IPS-18a (cell line): Measurements from ENCODE around the gene HASPIN.

Experiments used
- H3K27ac ChIP-seq: one replicate; pipeline ENCODE4 v1.5.1; 2013; ENCODE audit warnings: low read length
- H3K27me3 ChIP-seq: one replicate; pipeline ENCODE4 v1.6.1; 2013; ENCODE audit warnings: mild to moderate bottlenecking, low read length; ENCODE audit not compliant: control insufficient read depth, insufficient read depth
- H3K36me3 ChIP-seq: one replicate; pipeline ENCODE4 v1.6.1; 2013; ENCODE audit warnings: low read depth, low read length; ENCODE audit not compliant: control insufficient read depth
- H3K4me1 ChIP-seq: one replicate; pipeline ENCODE4 v1.6.1; 2013; ENCODE audit warnings: low read depth, low read length; ENCODE audit not compliant: control insufficient read depth
- H3K4me3 ChIP-seq: one replicate; pipeline ENCODE4 v1.5.1; 2013; ENCODE audit warnings: low read length
- H3K9ac ChIP-seq: one replicate; pipeline ENCODE4 v1.6.1; 2013; ENCODE audit warnings: mild to moderate bottlenecking, low read length, moderate library complexity
- H3K9me3 ChIP-seq: one replicate; pipeline ENCODE4 v1.6.1; 2013; ENCODE audit warnings: low read depth, low read length; ENCODE audit not compliant: control insufficient read depth

HASPIN gene

DNA sequence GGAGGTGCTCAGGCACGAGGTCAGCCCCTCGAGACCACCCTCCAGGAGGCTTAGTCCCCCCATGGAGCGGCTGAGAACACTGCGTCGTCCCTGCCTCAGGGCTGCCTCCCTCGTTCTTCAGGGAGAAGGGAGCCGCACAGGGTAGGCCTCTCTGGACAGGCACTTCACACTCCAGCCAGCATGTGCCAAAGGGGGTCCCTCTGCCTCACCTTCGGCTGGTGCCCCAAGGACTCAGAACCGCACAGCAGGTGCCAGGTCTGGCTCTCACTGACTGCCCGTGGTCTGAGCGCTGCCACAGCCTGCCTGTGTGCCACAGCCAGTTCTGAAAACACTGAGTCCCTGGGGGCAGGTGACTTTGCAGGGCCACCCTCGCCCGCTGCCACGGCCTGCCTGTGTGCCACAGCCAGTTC lies 34.8 kb upstream of the HASPIN start:
- no peak overlapping the region for H3K9ac ChIP-seq
- H3K27me3 ChIP-seq = no peaks in the 10 kb centered on the region
- no peak overlapping the region for H3K4me3 ChIP-seq
- no peaks in the 10 kb centered on the region for H3K36me3 ChIP-seq
- no peaks in the 10 kb centered on the region for H3K9me3 ChIP-seq
- H3K4me1 ChIP-seq = no peaks in the 10 kb centered on the region
- H3K27ac ChIP-seq = no peak overlapping the region

DNA sequence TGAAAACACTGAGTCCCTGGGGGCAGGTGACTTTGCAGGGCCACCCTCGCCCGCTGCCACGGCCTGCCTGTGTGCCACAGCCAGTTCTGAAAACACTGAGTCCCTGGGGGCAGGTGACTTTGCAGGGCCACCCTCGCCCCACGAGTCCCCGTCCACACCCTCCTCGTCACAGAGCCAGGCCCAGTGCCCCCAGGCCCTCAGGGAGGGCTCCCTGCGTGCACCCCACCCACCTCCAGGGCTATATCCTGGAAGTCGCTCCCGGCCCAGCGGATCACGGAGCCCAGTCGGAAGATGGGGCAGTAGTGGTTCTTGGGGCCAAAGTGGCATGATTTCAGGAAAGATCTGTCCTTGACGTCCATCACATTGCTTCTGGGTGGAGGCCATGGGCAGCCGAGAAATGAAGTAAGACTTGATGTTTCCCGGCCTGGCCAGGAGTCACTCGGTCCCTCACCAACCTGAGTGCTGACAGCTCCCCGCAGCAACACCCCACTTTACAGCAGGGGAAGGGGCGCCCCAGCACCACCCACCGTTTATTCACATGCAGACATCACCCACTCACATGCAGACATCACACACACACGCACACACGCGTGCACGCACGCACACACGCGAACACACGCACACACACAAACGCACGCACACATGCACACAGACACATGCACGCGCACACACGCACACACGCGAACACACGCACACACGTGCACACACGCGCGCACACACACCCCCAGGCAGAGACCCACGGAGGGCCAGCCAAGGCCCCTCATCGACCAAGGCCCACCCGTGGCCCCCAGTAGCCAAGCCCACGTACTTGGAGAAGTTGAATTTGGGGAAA lies 34.2 kb upstream of the HASPIN start:
- H3K9me3 ChIP-seq = no peaks in the 10 kb centered on the region
- H3K27ac ChIP-seq = no peak overlapping the region
- H3K36me3 ChIP-seq = no peaks in the 10 kb centered on the region
- no peak overlapping the region for H3K9ac ChIP-seq
- H3K27me3 ChIP-seq = peaks cover 4% of the 10 kb centered on the region
- peaks cover under 1% of the 10 kb centered on the region for H3K4me1 ChIP-seq
- H3K4me3 ChIP-seq = no peak overlapping the region

DNA sequence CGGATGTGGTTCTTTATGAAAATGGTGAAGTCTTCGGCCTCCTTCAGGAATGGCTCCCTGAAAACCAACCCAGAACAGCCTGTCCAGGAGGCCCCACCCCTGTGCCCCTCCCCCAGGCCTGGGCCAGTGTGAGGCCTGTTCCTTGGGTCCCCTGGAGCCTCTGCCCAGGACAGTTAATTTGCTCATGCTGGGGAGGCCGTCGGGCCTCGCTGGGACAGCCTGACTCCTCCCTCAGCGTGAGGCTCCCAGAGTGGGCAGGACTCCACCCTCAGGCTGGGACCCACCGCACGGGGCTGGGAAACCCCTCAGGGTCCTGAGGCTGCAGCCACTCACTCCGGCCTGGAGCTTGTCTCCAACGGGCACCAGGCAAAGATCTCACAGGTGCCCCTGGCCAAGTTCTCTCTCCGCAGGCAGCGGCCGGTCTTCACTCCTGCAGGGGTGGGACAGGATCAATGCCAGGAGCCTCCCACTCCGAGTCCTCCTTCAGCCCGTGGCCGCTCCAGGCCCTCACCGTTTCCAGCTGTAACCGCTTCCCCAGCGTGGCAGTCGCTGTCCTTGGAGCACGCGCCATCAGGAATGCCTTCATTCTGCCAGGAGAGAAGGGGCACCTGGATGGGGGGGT lies 33.5 kb upstream of the HASPIN start:
- H3K4me1 ChIP-seq = peaks cover 6% of the 10 kb centered on the region
- H3K9ac ChIP-seq = no peak overlapping the region
- peaks cover 11% of the 10 kb centered on the region for H3K27me3 ChIP-seq
- H3K9me3 ChIP-seq = no peaks in the 10 kb centered on the region
- no peaks in the 10 kb centered on the region for H3K36me3 ChIP-seq
- H3K4me3 ChIP-seq = no peak overlapping the region
- H3K27ac ChIP-seq = no peak overlapping the region

DNA sequence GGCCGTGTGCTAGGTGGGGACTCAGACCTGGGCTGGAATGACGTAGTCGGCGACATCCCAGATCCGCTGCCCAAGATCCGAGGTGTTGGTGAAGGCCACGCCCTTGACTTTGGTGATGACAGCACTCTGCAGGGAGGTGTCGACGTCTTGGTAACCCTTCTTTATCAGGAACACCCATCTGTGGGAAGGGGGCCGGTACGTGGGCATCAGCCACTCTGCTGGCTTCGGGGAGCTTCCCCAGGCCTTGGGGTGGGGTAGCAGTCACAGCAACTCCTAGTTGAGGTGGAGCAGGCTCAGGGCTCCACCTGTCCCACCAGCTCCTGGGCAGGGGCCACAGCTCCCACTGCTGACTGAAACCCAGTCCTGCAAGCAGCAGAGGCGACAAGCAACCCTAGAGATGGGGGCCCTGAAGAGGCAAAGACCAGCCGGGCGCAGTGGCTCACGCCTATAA lies 32.1 kb upstream of the HASPIN start:
- no peak overlapping the region for H3K27ac ChIP-seq
- no peaks in the 10 kb centered on the region for H3K36me3 ChIP-seq
- peaks cover 24% of the 10 kb centered on the region for H3K27me3 ChIP-seq
- H3K9me3 ChIP-seq = no peaks in the 10 kb centered on the region
- H3K4me3 ChIP-seq = no peak overlapping the region
- H3K4me1 ChIP-seq = peaks cover 6% of the 10 kb centered on the region
- H3K9ac ChIP-seq = no peak overlapping the region

DNA sequence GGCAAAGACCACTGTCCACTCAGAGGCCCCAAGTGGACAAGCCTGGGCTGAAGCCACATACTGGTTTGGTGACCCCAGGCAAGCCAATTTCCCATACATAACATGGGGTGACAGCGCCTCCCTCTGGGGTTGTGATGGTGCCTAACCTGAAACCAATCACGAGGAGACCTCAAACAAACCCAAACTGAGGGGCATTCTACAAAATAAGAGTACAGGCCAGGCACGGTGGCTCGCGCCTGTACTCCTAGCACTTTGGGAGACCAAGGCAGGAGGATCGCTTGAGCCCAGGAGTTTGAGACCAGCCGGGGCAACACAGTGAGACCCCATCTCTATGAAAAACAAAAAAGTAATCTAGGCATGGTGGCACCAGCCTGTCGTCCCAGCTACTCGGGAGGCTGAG lies 31.4 kb upstream of the HASPIN start:
- Histone ChIP-seq H3K4me1 (peaks cover 6% of the 10 kb centered on the region), H3K27me3 (peaks cover 29% of the 10 kb centered on the region), H3K4me3 (no peak overlapping the region), H3K36me3 (no peaks in the 10 kb centered on the region), H3K9me3 (no peaks in the 10 kb centered on the region), H3K27ac (no peak overlapping the region), H3K9ac (no peak overlapping the region)

DNA sequence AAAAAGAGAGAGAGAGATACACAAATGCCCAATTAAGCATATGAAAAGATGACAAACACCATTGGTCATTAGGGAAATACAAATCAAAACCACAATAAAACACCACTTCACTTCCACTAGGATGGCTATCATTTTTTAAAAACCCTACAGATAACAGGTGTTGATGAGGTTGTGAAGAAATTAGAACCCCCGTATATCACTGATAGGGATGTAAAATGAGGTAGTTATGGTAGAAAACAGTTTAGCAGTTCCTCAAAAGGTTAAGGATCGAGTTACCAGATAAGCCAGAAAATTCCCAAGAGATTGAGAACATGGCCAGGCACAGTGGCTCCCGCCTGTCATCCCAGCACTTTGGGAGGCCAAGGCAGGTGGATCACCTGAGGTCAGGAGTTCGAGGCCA lies 30.6 kb upstream of the HASPIN start:
- Histone ChIP-seq H3K9ac (no peak overlapping the region), H3K36me3 (no peaks in the 10 kb centered on the region), H3K4me1 (peaks cover 6% of the 10 kb centered on the region), H3K4me3 (no peak overlapping the region), H3K27ac (no peak overlapping the region), H3K9me3 (no peaks in the 10 kb centered on the region), H3K27me3 (peaks cover 32% of the 10 kb centered on the region)

DNA sequence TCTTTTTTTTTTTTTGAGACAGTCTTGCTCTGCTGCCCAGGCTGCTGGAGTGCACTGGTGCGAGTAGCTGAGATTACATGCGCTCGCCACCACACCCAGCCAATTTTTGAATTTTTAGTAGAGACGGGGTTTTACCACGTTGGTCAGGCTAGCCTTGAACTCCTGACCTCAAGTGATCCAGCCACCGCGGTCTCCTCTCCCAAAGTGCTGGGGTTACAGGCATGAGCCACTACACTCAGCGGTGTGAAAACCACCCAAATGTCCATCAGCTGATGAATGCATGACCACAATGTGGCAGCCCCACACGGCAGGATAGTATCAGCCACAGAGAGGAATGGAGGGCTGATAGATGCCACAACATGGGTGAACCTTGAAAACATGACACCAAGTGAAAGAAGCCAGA lies 29.9 kb upstream of the HASPIN start:
- peaks cover 6% of the 10 kb centered on the region for H3K4me1 ChIP-seq
- H3K27me3 ChIP-seq = peaks cover 32% of the 10 kb centered on the region
- H3K9ac ChIP-seq = no peak overlapping the region
- H3K4me3 ChIP-seq = no peak overlapping the region
- H3K36me3 ChIP-seq = no peaks in the 10 kb centered on the region
- H3K27ac ChIP-seq = no peak overlapping the region
- H3K9me3 ChIP-seq = no peaks in the 10 kb centered on the region

DNA sequence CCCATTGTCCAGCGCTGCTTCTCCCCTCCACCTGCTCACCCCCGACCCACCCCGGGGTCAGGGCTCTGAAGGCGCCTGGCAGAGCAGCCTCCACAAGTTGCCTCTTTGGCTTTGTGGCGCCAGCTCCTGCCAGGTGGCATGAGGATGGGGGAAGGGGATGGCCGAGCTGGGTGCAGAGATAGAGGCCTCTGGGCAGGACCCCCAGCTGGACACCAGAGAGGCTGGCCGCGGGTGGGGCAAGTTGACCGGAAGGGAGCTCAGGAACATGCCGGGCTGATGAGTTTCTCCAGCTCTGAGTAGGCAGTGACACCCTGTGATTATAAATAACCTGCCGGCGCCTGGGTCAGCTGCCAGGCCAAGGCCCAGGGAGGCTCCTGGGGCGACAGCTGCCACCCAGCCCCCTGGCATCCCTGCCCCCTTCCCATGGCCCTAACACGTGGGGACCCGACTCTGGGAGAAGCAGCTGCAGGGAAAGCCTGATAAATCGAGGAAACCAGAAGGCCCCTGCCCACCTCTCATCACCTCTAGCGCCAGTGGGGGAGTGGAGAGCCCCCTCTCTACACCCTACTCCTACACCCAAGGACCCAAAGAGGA lies 28.5 kb upstream of the HASPIN start:
- Histone ChIP-seq H3K9ac (no peak overlapping the region), H3K9me3 (no peaks in the 10 kb centered on the region), H3K4me1 (peaks cover 6% of the 10 kb centered on the region), H3K4me3 (peak overlapping the region; percentile 43), H3K27me3 (peaks cover 32% of the 10 kb centered on the region), H3K27ac (no peak overlapping the region), H3K36me3 (no peaks in the 10 kb centered on the region)

DNA sequence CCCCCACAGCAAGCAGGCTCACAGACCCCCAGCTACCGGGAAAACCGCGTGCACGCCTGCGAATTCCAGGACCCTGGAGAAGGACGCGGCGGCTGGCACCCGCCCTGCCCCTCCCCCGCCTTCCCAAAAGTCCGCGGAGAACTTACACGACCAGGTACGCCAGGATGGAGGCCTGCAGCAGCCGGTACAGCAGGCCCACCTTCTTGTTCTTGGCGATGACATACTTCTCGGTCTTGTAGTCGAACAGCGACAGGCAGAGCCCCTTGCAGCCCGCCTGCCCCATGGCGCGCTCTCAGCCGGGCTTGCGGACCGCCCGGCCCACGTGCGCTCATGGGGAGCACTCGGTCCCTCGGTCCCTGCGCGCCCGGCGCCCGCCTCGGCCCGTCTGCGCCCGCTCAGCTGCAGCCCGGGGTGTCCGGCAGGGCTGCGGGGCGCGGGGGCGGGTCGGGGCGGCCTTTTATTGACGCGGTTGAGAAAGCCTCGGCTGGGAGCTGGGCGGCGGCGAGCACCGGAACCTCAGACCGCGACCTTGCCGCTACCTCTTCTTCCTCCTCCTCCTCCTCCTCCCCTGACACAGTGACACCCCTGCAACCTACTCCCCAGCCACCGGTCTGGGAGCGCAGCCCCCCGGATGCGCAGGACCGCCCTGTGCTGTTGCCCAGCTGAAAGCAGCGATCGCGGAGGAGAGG lies 27.8 kb upstream of the HASPIN start, which contains the start of gene P2RX5:
Gene P2RX5, minus strand, starts transcription at position 433 of the 689 bp plus-strand sequence. Its CDS starts 150 bp downstream, at position 283.
- Histone ChIP-seq H3K27ac (no peak within 1 kb of the TSS), H3K36me3 (no peaks in the 10 kb centered on the region), H3K9ac (peak within 1 kb of the TSS; percentile 11), H3K27me3 (peaks cover 32% of the 10 kb centered on the region), H3K9me3 (no peaks in the 10 kb centered on the region), H3K4me3 (peak within 1 kb of the TSS; percentile 43), H3K4me1 (peaks cover 6% of the 10 kb centered on the region)

DNA sequence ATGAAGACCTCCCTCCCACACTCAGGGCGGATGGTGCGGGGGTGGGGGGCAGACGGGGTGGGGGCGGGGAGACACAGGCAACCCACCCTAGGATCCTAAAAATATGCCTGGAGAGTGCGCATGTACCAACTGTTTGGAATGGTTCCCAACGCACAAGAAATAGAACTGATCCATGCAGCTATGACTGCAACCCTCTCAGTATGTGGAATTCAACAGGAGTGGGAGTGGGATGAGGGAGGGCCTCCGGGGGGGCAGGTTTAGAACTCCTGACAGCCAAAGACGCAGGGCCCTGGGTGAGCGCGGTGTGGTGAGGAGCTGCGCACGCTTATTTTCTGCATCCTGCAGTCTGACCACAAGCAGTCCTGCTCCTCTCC lies 26.6 kb upstream of the HASPIN start:
- H3K36me3 ChIP-seq = no peaks in the 10 kb centered on the region
- H3K4me3 ChIP-seq = no peak overlapping the region
- H3K27me3 ChIP-seq = peaks cover 32% of the 10 kb centered on the region
- H3K9me3 ChIP-seq = no peaks in the 10 kb centered on the region
- no peak overlapping the region for H3K9ac ChIP-seq
- H3K4me1 ChIP-seq = peaks cover 6% of the 10 kb centered on the region
- H3K27ac ChIP-seq = no peak overlapping the region

DNA sequence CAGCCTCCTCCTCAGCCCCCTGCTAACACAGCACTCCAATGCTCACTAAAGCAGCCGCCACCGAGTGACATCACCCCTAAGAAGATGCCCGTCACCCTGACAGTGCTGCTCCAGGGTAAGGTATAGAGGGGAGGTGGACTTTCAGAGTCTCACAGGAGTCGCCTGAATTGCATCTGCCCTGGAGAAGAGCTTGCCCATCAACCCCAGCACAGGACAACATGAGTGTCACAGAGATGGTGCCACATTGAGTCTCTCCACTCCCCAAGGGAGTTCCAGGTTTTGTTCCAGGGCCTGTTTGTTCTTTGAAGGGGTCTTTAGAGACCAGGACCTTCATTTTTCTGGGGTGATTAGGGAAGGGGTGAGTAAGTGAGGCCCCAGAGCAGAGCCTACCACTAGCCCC lies 25.6 kb upstream of the HASPIN start:
- H3K27ac ChIP-seq = no peak overlapping the region
- H3K36me3 ChIP-seq = no peaks in the 10 kb centered on the region
- peaks cover 32% of the 10 kb centered on the region for H3K27me3 ChIP-seq
- H3K4me1 ChIP-seq = peaks cover 6% of the 10 kb centered on the region
- no peak overlapping the region for H3K9ac ChIP-seq
- H3K4me3 ChIP-seq = no peak overlapping the region
- H3K9me3 ChIP-seq = no peaks in the 10 kb centered on the region
